GM18909 (cell line): ENCODE data around the gene TCP1.
"Not testable (repeated sequence)": the region's sequence is repeated elsewhere in the genome, so short reads cannot be mapped to it uniquely, and the experiment has no call there.

Experiments
- ATAC-seq: cut with Tn5 transposase; IDR thresholded peaks from one replicate; pipeline ENCODE4 v1.9.1; 2021; ENCODE audit warnings: mild to moderate bottlenecking; ENCODE audit not compliant: unreplicated experiment, poor library complexity

Gene TCP1

DNA sequence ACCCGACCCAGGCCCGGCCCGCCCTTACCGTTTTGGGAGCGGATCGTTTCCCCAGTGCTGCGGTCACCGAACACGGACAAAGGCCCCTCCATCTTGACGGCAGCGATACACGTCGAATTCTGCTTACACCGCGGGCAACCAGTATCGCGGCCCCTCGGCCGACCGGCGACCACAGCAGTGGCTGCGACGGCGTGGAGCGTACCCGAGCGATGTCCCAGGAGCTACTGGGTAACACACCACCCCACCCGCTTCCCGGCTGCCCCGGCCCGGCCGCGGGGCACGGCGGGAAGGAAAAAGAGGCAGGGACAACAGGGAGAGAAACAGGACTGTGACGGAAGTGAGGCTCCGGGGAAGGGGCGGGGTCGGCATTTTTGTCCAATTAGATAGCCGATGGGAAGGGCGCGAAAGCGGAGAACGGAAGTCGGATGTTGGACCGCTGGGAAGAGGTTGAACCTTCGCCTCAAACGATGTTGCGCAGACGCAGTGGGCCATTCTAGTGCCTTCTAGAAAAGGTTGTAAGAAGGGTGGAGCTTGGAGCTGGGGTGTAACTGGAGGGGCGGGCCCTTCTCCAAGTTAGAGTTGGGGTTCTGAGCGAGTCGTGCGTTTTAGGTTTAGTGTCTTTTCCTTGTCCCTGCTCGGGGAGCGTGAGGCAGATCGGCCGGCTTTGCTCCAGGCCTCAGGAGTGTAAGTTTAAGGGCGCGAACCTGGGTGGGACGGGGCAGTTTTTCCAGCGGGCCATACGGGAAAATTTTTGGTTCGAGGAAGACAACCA lies at the start of gene TCP1:
Gene TCP1, minus strand, starts transcription at position 226 of the 772 bp plus-strand sequence. Its CDS starts 134 bp downstream, at position 92.
- ATAC-seq = peak; percentile 75

DNA sequence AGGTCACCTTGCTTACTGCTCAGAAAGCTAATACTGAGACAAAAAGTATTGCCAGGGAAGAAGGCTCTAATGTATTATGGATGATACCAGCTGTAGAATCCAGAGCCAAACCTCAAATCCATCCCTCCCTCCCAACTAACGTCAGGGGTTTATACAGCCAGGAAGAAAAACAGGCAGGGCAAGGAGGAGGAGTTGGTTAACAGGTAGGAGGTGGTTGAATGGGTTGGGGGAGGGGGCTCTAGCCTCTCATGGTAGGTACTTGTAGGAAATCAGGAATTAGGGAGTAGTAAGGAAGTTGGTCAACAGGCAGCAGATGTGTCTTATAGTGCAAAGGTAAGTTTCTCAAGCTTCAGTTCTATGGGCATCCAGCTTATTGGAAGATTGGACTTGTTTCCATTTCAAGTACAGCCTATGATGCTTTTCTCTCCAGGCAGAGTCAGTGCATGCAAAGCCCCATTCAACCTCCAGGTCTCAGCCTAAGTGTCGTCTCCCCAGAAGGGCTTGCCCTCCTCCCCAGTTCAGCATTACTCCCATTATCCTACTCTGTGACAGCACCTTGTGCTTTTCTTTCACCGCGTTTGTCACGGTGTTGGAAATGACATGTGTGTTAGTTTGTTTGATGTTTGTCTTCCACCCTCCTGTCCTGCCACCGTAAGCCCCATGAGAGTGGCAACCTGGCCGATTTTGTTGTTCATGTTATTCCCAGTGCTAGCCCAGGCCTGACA lies 48.8 kb upstream of the TCP1 start:
- ATAC-seq = no peak

DNA sequence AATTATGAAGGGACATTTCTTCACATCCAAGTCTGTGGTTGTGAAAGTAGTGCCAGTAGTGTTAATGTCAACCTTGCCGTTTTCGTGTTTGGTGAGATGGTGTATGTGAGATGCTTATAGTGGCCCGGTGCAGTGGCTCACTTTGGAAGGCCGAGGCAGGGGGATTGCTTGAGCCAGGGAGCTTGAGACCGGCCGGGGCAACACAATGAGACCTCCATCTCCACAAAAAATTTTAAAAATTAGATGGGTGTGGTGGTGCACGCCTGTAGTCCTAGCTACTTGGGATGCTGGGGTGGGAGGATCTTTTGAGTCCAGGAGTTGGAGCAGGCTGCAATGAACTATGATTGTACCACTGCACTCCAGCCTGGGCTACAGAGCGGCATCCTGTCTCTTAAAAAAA lies 48.1 kb upstream of the TCP1 start:
- ATAC-seq = no peak

DNA sequence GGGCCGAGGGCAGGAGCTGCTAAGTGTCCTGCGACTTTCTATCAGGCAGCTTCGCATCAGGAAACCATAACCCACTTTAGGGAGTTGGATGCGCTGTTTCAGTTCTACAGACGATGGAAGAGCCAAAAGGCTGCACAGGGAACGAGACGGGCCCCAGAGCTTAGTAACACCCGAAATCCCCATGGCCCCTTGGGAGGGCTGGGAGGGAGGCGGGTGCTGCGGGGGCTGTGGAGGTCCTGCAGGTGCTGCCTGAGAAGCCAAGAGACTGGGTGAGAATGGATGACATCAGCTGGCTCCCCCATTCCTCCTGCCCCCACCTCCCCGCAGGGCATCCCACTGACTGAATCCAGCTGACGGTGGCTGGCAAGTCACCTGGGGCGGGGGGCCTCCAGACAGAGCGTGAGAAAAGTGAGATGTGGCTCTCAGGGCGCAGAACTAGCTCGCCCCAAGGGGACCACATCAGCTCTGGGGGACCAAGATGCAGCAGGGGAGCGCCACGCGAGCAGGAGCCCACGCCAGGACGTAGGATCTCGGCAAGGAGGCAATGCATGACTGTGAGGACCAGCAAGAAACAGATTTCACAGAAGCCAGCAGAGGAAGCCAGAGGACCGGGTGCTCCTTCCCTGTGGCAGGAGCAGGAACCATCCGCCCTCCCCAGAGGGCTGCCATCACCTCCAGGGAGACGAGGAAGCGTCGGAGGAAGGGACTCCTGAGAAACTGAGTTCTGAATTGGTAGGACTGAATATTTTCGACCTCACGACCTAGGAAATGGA lies 47.5 kb upstream of the TCP1 start:
- ATAC-seq = no peak

DNA sequence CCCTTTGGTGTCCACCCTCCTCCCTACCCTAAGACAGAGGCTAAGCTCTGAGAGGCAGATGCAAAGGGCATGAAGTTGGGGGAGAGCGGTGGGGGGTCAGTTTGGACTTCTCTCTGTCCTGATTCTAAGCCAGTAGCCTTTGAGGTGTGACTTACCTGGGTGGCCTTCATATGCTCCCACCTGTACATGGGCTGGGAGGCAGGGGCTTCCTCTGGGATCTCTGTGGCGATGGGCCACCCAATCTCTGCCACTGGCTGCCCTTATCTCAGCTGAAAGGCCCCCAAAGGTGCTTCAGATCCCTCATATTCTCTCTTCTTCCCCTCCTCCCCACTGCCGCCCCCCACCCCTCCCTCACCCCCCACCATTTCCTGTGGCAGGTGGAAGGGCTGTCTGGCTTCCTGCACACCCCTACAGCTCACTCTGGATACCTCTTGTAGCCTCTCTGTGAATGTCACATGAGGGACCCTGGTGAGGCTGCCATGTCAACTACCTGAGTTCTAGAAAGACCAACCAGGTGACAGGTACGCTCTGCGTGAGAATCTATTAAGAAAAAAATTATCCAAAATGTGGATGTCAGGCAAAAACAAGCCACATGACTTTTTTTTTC lies 44.7 kb upstream of the TCP1 start:
- ATAC-seq = no peak

DNA sequence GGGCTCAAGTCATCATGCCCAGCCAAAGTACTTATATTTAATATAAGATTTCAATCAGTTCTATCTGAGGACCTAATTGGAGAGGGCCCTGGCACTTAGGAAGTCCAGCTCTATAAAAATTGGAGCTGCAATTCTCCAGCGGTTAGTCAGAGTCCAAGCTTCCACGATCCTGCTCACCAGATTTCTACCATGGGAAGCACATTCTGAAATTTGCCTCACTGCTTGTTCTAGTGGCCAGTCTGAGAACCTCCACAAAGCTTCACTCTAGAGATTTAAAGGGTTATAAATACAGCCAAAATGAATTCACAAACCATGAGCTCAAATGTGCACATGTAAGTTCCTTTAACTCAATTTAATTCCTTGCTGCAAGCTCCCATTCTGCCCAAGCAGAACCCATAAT lies 44.2 kb upstream of the TCP1 start:
- no peak for ATAC-seq

DNA sequence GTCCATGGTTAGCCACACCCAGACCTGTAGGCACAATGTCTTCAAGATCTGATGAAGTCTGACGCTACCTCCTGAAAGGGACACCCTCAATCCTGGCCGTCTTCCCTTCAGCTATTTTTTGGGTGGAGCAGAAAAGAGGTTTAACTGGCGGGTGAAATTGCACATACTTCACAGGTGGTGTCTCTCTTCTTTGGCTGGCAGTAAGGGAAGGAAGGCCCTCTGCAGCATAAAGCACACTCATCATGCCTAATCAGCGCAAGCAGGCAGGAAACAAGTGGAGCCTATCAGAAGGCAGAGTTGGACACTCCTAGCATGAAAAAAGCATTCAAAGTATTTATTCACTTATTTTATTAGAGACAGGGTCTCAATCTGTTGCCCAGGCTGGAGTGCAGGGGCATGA lies 43.5 kb upstream of the TCP1 start:
- ATAC-seq = no peak

DNA sequence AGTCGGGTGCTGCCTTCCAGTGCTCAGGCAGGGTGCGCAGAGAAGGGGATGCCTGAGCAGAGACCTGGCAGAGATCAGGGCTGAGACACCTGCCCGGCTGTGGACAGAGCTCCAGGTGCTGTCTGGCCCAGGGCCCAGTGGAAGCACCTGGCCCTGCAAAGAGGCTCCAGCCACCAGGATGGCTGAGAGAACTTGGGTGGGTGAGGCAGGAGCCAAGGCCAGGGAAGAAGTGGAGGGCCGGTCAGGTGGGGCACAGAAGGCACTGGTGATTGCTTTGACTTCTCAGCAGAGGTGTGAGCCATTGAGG lies 41.9 kb upstream of the TCP1 start:
- ATAC-seq = no peak

DNA sequence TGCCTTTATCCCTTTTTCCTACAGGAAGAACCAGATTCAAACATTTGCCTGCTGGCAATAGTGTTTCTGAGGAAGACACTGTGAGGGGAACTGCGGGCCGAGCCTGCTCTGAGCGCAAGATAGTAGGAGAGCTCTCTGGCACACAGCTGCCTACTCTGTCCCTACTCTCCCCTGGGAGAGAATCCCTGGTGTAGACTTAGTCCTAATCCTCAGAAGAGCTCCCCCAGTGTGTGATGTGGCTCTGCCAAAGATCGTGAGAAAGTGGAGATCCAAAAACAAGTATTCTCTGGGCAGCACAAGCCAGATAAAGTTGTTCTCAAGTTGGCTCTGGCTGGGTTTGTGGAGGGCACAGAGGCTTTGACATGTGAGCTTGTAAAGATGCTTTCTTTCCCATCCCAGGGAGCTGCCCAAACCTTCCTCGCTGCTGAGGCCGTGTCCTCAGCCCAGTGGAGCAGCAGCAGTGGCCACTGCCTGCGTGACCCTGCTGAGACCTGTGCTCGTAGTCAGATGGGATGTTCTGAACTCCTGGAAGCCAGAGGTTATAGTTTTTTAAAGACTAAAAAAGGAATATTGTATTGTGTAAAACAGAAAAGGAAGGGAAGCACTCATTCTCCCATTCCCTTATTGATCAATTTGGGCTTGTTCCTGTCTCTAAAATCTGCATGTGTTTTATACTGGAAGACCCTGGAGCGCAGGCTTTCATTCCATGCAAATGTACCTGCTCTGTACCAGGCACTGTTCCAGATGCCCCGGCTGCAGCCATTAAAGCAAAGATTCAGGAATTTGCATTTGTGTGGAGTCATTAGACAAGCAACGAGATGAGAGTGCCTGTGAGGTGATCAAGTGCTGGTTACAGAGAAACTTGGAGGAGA lies 41.3 kb upstream of the TCP1 start:
- ATAC-seq = no peak

DNA sequence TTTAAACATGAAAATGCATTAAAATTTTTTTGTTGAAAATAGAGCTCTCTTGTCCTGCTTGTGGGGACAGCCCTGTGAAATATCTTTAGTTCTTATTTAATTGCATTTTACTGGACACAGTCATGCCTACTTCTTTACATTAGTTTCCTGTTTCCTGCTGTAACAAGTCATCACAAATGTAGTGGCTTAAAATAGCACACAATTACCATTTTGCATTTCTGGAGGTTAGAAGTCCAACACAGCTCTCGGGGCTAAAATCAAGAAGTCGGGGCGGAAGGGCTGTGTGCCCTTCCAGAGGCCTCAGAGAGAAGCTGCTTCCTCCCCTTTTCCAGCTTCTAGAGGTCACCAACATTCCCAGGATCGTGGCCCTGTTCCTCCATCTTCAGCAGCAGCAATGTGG lies 40.1 kb upstream of the TCP1 start:
- peak; percentile 70 for ATAC-seq

DNA sequence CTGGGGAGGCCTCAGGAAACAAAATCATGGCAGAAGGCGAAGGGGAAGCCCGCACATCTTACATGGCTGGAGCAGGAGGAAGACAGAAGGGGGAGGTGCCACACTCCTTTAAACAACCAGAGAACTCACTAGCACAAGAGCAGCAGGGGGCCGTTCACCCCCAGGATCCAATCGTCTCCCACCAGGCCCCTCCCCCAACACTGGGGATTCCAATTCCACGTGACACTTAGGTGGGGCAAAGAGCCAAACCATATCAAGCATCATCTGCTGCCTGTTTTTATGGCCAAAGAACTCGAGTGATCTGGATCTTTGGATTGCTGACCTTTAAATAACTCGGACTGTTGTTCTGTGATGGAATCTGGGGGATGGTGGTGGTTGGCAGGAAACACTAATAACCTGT lies 38.7 kb upstream of the TCP1 start:
- no peak for ATAC-seq

DNA sequence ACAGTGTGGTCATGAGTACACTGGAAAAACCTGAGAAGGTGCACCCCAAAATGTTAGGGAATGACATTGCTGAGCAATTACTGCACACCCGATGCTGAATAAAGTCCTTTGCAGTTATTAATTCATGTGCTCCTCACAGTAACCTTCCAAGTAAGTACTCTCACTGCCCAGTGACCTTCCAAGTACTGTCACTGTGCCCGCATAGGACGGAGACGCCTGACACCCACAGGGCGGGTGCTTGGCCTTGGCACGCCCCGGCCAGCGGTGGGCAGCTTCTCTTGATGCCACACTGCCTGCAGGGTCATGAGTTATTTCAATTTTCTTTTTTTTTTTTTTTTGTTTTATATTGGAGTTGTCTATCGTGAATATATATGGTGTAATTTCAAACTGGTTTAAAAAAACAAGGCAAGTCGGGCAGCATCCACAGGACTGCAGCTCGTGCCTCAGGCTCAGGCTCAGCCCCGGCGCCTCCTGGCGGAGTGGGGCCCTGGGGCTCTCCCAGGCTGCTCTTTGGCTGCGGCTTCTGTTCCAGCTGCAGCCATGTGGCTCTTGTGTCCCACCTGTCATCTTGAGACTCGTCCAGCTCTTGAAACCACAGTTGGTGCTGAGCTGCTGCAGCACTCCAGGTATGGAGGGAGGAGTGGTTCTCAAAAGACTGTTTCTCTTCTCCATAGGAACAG lies 37.7 kb upstream of the TCP1 start:
- ATAC-seq = no peak

DNA sequence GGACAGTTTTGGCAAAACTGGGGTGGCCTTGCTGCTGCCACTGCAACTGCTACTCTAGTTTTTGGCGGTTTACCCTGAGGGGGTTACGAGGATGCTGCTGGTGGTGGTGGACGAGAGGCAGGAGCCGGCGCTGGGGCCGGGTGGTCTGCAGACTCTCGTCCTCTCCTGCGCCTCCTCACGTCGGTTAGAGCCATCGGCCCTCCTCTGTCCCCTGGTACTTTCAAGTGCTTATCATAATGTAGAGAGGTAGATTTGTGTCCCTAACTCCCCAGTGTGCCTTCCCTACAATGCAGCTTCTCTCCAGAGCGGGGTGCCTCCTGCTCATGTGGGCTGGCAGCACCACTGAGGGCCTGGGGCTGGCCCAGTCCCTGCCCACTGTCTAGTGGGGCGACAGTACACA lies 36.6 kb upstream of the TCP1 start:
- ATAC-seq = no peak

DNA sequence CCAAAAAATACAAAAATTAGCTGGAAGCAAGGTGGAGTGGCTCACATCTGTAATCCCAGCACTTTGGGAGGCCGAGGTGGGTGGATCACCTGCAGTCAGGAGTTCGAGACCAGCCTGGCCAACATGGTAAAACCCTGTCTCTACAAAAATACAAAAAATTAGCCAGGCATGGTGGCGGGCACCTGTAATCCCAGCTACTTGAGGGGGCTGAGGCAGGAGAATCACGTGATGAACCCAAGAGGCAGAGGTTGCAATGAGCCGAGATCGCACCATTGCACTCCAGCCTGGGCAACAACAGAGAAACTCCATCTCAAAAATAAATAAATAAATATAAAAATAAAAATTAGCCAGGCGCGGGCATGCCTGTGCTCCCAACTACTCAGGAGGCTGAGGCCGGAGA lies 35.3 kb upstream of the TCP1 start:
- not testable (repeated sequence) for ATAC-seq

DNA sequence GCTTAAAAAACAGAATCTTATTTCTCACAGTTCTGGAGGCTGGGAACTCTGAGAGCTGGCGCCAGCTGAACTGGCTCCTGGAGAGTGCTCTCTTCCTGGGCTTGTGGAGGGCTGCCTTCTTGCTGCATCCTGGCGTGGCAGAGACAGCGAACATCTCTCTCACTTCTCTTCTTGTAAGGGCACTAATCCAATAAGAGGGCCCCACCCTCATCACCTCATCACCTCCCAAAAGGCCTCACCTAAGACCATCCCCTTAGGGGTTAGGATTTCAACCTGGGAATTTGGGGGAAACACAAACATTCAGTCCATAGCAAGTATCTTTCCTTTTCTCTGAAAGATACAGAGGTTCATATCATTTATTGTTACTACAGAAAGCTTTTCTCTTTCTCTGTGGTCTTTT lies 34.6 kb upstream of the TCP1 start:
- no peak for ATAC-seq

DNA sequence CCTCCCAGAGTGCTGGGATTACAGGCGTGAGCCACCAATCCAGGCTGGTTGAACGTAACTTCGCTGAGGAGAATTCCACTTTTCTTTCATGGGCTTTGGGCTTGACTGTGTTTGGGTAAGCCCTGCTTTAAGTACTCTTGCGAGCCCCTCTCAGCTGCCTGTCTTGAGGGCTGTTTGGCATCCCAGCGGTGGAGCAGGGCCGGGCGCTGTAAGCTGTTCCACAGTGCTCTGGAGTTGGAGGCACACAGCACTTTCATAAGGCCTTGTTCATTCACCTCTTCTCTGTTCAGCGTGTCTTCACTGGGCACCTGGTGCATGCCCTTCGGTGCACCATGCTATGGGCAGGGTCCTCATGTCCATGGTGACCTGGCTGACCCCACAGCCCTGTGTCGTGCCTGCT lies 32.3 kb upstream of the TCP1 start:
- ATAC-seq = no peak

DNA sequence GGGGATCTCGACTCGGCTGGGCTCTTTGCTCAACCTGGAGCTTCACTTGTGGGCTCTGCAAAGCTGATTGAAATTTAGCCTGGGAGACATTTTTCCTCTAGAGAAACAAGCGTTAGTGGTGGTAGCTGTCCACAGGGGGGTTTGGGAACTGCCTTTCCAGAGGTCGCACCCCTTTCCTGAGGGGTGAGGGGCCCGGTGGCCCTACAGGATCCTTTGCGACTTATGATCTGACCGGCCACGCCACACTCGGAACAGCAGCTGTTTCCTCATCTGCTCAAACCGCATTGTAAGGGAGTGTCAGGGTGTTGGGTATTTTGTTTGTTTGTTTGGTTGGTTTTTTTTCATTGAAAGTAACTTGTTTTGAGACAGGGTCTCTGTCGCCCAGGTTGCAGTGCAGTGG lies 31.7 kb upstream of the TCP1 start:
- ATAC-seq = no peak

DNA sequence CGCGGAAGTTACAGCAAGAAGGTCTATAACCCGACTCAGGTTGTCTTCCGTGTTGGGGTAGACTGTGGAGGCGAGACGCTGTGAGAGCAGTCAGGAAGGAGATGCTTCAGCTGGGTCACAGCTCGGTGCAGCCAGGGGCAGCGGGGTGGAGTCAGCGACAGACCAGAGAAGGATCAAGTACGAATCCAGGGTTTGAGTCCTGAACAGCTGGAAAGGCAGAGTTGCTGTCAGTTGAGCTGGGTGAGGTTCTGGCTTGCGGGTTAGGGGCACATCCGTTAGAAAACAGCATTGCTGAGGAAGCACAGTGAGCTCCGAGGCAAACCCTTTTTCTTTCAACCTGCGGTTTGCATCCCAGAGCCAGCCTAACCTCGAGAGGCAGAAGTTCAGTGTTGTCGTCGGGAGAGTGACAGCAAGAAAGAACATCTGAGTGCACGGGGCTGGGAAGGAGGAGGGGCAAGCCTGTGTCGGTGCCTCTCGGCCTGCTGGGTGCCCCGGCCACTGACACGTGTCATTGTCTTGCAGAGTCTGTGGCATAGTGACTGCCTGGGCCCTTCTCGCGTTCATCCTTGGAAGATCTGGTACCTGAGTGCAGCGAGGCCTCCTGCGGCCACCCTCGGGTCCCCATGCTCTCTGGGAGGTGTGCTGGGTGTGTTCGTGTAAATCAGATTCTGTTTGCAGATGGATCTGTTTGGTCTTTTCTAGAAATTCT lies 30.7 kb upstream of the TCP1 start:
- peak; percentile 63 for ATAC-seq

DNA sequence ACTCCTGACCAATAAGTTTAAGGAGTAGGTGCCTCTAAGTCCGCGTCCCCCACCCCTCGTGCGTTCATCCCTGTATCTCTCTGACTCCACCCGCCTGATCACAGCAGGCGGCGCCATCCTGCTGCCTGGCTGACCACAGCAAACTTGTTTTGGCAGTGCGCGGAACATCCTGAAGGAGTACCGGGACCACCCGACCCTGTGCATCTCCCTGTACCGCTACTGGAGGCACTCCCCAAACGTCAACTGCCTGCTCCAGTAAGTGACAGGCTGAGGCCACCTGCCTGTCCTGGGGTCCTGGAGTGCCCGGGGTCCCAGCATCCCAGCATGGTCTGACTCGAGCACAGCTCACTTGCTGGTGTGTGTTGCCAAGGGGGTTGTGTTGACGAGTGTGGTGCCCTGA lies 29.7 kb upstream of the TCP1 start:
- ATAC-seq = no peak
